Activated B cell treated with CpG ODN at 0.5 μM for 24 hours (primary cell): ENCODE data around the gene AGAP2. TPM values are rescaled to one million over a fixed set of nuclear protein-coding genes. Genes with fewer than 3 reads are reported as not detected.

Experiments used
- ATAC-seq: fragments of 200-7000 bp; cut with Tn5 transposase; one replicate; pipeline ENCODE4 v1.10.0; 2021; ENCODE audit warnings: low read depth, mild to moderate bottlenecking, moderate library complexity
- CTCF ChIA-PET: fragments of 350-600 bp; sonication (Branson Sonifier 250); formaldehyde crosslinking; loops from one replicate; lab custom pipeline; 2021; ENCODE audit warnings: antibody characterized with exemption; lab: Charles Lee
- POLR2A ChIA-PET: fragments of 350-600 bp; sonication (Branson Sonifier 250); formaldehyde crosslinking; loops from one replicate; lab custom pipeline; 2021; ENCODE audit warnings: antibody characterized with exemption; lab: Charles Lee
- DNase-seq: peaks from one replicate; pipeline ENCODE4 v3.0.0; 2022
- H3K27ac Mint-ChIP-seq: one replicate; pipeline ENCODE4 v1.8.0; 2020; ENCODE audit warnings: mixed read lengths
- H3K27me3 Mint-ChIP-seq: one replicate; pipeline ENCODE4 v1.8.0; 2021; ENCODE audit warnings: mixed read lengths
- H3K36me3 Mint-ChIP-seq: one replicate; pipeline ENCODE4 v1.8.0; 2021; ENCODE audit warnings: low read depth, mixed read lengths
- H3K4me1 Mint-ChIP-seq: one replicate; pipeline ENCODE4 v1.8.0; 2021; ENCODE audit warnings: mixed read lengths
- H3K4me3 Mint-ChIP-seq: one replicate; pipeline ENCODE4 v1.8.0; 2020; ENCODE audit warnings: mild to moderate bottlenecking, mixed read lengths
- H3K9me3 Mint-ChIP-seq: one replicate; pipeline ENCODE4 v1.8.0; 2020; ENCODE audit warnings: mixed read lengths
- intact Hi-C: fragments of 100-400 bp; cut with micrococcal nuclease; formaldehyde crosslinking; loops from one replicate; pipeline ENCODE4 v1.15.1; 2024
- total RNA-seq: library from RNA; stranded (reverse); gene quantifications from 2 replicates; pipeline ENCODE4 v1.2.3, GENCODE V29; 2022
- TF ChIP-seq, protein P1 (sequence below): fragments of 200-600 bp; IDR thresholded peaks from one replicate; pipeline ENCODE4 v1.8.0; 2022; ENCODE audit warnings: antibody characterized with exemption, mild to moderate bottlenecking

AGAP2 gene
- total RNA-seq, 1 donor from 2014 or later, result 18.5 TPM

DNA sequence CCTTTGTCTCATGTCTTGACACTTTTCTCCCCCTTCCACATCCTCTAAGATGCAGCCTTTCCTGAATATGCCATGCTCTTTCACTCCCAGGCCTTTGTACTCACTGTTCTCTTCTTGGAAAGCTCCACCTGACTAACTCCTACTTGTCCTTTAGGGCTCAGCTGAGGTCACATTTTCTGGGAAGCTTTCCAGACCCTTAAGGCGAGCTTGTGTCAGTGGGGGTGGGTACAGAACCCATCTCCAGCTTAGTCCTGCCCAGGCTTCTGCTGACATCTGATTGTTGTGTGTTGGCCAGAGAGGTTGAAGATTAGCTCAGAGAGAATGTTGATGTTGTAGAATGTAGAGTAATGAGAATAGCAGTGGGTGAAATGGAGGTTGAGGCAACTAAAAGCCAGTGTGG lies 41.2 kb upstream of the AGAP2 start:
- no peak for ATAC-seq
- no peak for DNase-seq
- TF ChIP-seq, protein P1, sequence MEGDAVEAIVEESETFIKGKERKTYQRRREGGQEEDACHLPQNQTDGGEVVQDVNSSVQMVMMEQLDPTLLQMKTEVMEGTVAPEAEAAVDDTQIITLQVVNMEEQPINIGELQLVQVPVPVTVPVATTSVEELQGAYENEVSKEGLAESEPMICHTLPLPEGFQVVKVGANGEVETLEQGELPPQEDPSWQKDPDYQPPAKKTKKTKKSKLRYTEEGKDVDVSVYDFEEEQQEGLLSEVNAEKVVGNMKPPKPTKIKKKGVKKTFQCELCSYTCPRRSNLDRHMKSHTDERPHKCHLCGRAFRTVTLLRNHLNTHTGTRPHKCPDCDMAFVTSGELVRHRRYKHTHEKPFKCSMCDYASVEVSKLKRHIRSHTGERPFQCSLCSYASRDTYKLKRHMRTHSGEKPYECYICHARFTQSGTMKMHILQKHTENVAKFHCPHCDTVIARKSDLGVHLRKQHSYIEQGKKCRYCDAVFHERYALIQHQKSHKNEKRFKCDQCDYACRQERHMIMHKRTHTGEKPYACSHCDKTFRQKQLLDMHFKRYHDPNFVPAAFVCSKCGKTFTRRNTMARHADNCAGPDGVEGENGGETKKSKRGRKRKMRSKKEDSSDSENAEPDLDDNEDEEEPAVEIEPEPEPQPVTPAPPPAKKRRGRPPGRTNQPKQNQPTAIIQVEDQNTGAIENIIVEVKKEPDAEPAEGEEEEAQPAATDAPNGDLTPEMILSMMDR, result no peak
- no peaks in the 10 kb centered on the region for H3K9me3 Mint-ChIP-seq
- no peak overlapping the region for H3K4me3 Mint-ChIP-seq
- peaks cover 10% of the 10 kb centered on the region for H3K36me3 Mint-ChIP-seq
- H3K27ac Mint-ChIP-seq, result no peak overlapping the region
- ChIA-PET CTCF (no interaction called here), POLR2A (no interaction called here)
- H3K4me1 Mint-ChIP-seq, result peaks cover 20% of the 10 kb centered on the region
- H3K27me3 Mint-ChIP-seq, result no peaks in the 10 kb centered on the region
- intact Hi-C loops, result no loop called here

DNA sequence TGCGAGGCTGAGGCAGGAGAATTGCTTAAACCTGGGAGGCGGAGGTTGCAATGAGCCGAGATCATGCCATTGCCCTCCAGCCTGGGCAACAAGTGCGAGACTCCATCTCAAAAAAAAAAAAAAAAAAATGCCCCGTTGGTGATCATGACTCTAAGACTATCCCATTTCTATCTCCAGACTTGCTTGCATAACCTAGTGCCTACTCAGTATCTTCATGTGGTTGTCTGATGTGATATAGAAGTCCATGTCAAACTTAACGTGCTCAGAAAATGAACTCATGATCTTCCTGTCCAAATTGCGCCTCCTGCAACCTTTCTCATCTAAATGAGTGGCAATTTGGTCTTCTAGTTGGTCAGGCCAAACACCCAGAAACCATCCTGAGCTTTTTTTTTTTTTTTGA lies 39.4 kb upstream of the AGAP2 start:
- ChIA-PET CTCF (no interaction called here), POLR2A (interaction anchor here (1.5 kb wide), 1 partner anchor 22 kb away, joined by 5 read pairs; no protein-coding TSS in a partner anchor)
- peaks cover 4% of the 10 kb centered on the region for H3K36me3 Mint-ChIP-seq
- intact Hi-C loops, result no loop called here
- H3K9me3 Mint-ChIP-seq, result no peaks in the 10 kb centered on the region
- no peak overlapping the region for H3K4me3 Mint-ChIP-seq
- TF ChIP-seq, protein P1, result no peak
- no peaks in the 10 kb centered on the region for H3K27me3 Mint-ChIP-seq
- ATAC-seq (no peak), DNase-seq (no peak)
- H3K4me1 Mint-ChIP-seq, result peaks cover 11% of the 10 kb centered on the region
- H3K27ac Mint-ChIP-seq, result no peak overlapping the region

DNA sequence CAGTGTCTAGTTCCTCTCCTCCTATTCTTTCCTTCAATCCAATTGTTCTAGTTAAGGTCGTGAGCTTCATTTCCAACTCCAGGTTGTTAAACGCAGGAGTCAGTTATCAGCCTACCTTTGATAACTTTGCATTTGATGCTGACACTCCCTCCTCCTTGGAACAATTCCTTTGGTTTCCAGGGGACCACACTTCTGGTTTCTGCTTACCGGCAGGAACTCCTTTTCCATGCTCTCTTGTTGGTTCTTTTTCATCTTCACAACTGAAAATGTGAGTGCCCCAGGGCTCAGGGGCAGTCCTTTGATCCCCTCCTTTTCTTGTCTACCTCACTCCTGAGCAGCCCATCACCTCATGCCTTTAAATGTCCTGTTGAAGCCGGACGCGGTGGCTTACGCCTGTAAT lies 38.8 kb upstream of the AGAP2 start:
- intact Hi-C loops, result no loop called here
- no peaks in the 10 kb centered on the region for H3K9me3 Mint-ChIP-seq
- ATAC-seq (no peak), DNase-seq (no peak)
- no peak overlapping the region for H3K27ac Mint-ChIP-seq
- TF ChIP-seq, protein P1, result no peak
- no peaks in the 10 kb centered on the region for H3K27me3 Mint-ChIP-seq
- ChIA-PET POLR2A (interaction anchor here (1.5 kb wide), 1 partner anchor 21 kb away, joined by 5 read pairs; no protein-coding TSS in a partner anchor), CTCF (interaction anchor here (1.2 kb wide), 1 partner anchor 11 kb away, joined by 3 read pairs; no protein-coding TSS in a partner anchor)
- no peak overlapping the region for H3K4me3 Mint-ChIP-seq
- H3K4me1 Mint-ChIP-seq, result peaks cover 8% of the 10 kb centered on the region
- H3K36me3 Mint-ChIP-seq, result no peaks in the 10 kb centered on the region

DNA sequence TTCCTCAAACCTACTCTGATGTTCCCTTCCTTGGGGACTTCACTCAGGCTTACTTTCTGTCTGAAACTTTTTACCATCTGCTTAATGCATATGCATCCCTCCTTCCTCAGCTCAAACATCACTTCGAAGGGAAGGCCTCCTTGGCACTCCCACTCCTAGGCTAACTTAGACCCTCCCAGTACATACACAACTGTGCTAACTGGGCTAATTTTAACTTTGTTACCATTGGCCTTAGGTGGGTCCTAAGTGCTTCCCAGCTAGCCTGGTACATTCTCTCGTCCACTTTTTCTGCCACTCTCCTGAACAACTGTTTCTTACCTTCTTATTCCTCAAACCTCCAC lies 37.7 kb upstream of the AGAP2 start:
- Mint-ChIP-seq H3K9me3 (no peaks in the 10 kb centered on the region), H3K36me3 (peaks cover 7% of the 10 kb centered on the region), H3K4me3 (no peak overlapping the region), H3K27me3 (no peaks in the 10 kb centered on the region), H3K27ac (no peak overlapping the region), H3K4me1 (peaks cover 11% of the 10 kb centered on the region)
- CTCF ChIA-PET, result interaction anchor here (1.2 to 1.9 kb wide), 2 partner anchors 10 to 20 kb away, joined by 3 to 5 read pairs; no protein-coding TSS in a partner anchor
- DNase-seq, result no peak
- ATAC-seq, result no peak
- TF ChIP-seq, protein P1, result no peak
- POLR2A ChIA-PET, result no interaction called here
- intact Hi-C loops, result no loop called here

DNA sequence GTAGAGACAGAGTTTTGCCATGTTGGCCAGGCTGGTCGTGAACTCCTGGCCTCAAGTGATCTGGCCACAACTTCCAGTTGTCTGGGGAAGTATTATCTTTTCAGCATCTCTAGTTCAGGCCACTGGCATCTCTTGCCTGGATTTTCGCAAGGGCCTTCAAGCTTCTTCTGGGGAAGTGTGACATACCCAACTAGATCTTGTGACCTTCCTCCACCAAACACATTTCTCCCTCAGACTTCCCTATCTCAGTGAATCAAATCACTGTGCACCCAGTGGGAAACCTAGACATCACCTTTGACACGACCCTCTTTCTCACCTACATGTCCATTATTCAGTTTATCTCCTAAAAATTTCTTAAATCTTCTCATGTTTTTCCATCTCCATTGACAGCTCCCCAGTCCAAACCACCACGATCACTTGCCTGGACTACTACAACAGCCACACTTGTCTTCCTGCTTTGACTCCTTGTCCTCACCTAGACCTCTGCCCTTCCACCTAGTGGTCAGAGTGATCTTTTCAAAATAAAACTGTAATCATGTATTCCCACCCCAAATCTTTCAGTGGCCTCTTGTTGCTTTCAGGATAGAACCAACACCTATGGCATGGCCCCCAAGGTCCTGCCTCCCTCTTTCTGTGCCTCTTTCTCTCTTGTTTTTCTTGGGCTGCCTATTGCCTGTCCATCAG lies 37.2 kb upstream of the AGAP2 start:
- ChIA-PET CTCF (interaction anchor here (1.9 kb wide), 1 partner anchor 19 kb away, joined by 5 read pairs; no protein-coding TSS in a partner anchor), POLR2A (interaction anchor here (0.6 to 0.7 kb wide), 2 partner anchors 19 to 40 kb away, joined by 4 to 8 read pairs; no protein-coding TSS in a partner anchor)
- peaks cover 7% of the 10 kb centered on the region for H3K36me3 Mint-ChIP-seq
- no peak for ATAC-seq
- TF ChIP-seq, protein P1, result no peak
- no peak for DNase-seq
- no peaks in the 10 kb centered on the region for H3K27me3 Mint-ChIP-seq
- no peaks in the 10 kb centered on the region for H3K9me3 Mint-ChIP-seq
- no peak overlapping the region for H3K4me3 Mint-ChIP-seq
- intact Hi-C loops, result no loop called here
- no peak overlapping the region for H3K27ac Mint-ChIP-seq
- peaks cover 14% of the 10 kb centered on the region for H3K4me1 Mint-ChIP-seq
